ENCODE data around the gene RNF186. TPM values are rescaled to one million over a fixed set of nuclear protein-coding genes. Genes with fewer than 3 reads are reported as not detected.
A peak's percentile ranks its signal among the peaks of the same experiment; 100 is the strongest.

Gene RNF186
- total and polyA plus RNA-seq, 9 donors, result 0.29 to 0.72 TPM; not detected in 7

- Histone ChIP-seq H3K4me3 (ENCODE audit: low read length) (no peak overlapping the region), H3K36me3 (ENCODE audit: control insufficient read depth, insufficient read depth, low read length) (no peaks in the 10 kb centered on the region), H3K27ac (ENCODE audit: low read length) (no peak overlapping the region), H3K4me1 (ENCODE audit: control insufficient read depth, insufficient read depth, low read length) (no peaks in the 10 kb centered on the region), H3K27me3 (ENCODE audit: control insufficient read depth, insufficient read depth, low read length) (no peaks in the 10 kb centered on the region), H3K9me3 (replicated peaks; ENCODE audit: control insufficient read depth, low read depth, low read length) (no peaks in the 10 kb centered on the region)
- no peak for DNase-seq
- 56% methylated on average over 16 of the region's 18 CpGs for WGBS (ENCODE audit: insufficient coverage)
Observed at GRCh38 chr1:19768353-19769210, 46.5 kb downstream of the RNF186 start.

GRCh38 chr1:19765623-19766022 lies 49.5 kb downstream of the RNF186 start:
- H3K36me3 ChIP-seq (ENCODE audit: control insufficient read depth, insufficient read depth, low read length), result no peaks in the 10 kb centered on the region
- peaks cover 10% of the 10 kb centered on the region for H3K27me3 ChIP-seq (ENCODE audit: control insufficient read depth, insufficient read depth, low read length)
- 77% methylated on average over 4 of the region's 10 CpGs for WGBS (ENCODE audit: insufficient coverage)
- H3K4me3 ChIP-seq (ENCODE audit: low read length), result no peak overlapping the region
- H3K27ac ChIP-seq (ENCODE audit: low read length), result no peak overlapping the region
- no peaks in the 10 kb centered on the region for H3K4me1 ChIP-seq (ENCODE audit: control insufficient read depth, insufficient read depth, low read length)
- no peaks in the 10 kb centered on the region for H3K9me3 ChIP-seq (replicated peaks; ENCODE audit: control insufficient read depth, low read depth, low read length)
- peak; percentile 5 for DNase-seq

- no peak overlapping the region for H3K27ac ChIP-seq (ENCODE audit: low read length)
- H3K4me3 ChIP-seq (ENCODE audit: low read length), result no peak overlapping the region
- no peaks in the 10 kb centered on the region for H3K9me3 ChIP-seq (replicated peaks; ENCODE audit: control insufficient read depth, low read depth, low read length)
- 26% methylated on average over 3 of the region's 5 CpGs for WGBS (ENCODE audit: insufficient coverage)
- H3K36me3 ChIP-seq (ENCODE audit: control insufficient read depth, insufficient read depth, low read length), result no peaks in the 10 kb centered on the region
- peaks cover 10% of the 10 kb centered on the region for H3K27me3 ChIP-seq (ENCODE audit: control insufficient read depth, insufficient read depth, low read length)
- no peaks in the 10 kb centered on the region for H3K4me1 ChIP-seq (ENCODE audit: control insufficient read depth, insufficient read depth, low read length)
- DNase-seq, result no peak
Observed at GRCh38 chr1:19764848-19765247, 50.2 kb downstream of the RNF186 start.

Other genes starting within 250 kb of the RNF186 start
- 42.4 TPM for gene NBL1, start 171.0 kb downstream of the RNF186 start, total RNA-seq
- 10 to 100 TPM; 23.8 to 60.6 (median 42.7) TPM for gene NBL1, start 171.0 kb downstream of the RNF186 start, polyA plus RNA-seq (ENCODE audit: insufficient read depth in 1 of 8, insufficient read length in 8 of 8, low replicate concordance in 1 of 8)
- not detected for gene HTR6, start 150.4 kb downstream of the RNF186 start, total RNA-seq
- gene HTR6, start 150.4 kb downstream of the RNF186 start, polyA plus RNA-seq (ENCODE audit: insufficient read depth in 1 of 8, insufficient read length in 8 of 8, low replicate concordance in 1 of 8), result not detected
- 2.6 TPM for gene TMCO4, start 15.4 kb downstream of the RNF186 start, total RNA-seq
- 1 to 10 TPM; 1.7 to 3.7 (median 2.0) TPM for gene TMCO4, start 15.4 kb downstream of the RNF186 start, polyA plus RNA-seq (ENCODE audit: insufficient read depth in 1 of 8, insufficient read length in 8 of 8, low replicate concordance in 1 of 8)
- gene OTUD3, start 67.1 kb upstream of the RNF186 start, total RNA-seq, result 6.8 TPM
- gene OTUD3, start 67.1 kb upstream of the RNF186 start, polyA plus RNA-seq (ENCODE audit: insufficient read depth in 1 of 8, insufficient read length in 8 of 8, low replicate concordance in 1 of 8), result 1 to 10 TPM; 5.1 to 9.3 (median 6.4) TPM
- not detected for gene PLA2G2E, start 108.3 kb upstream of the RNF186 start, total RNA-seq
- gene PLA2G2E, start 108.3 kb upstream of the RNF186 start, polyA plus RNA-seq (ENCODE audit: insufficient read depth in 1 of 8, insufficient read length in 8 of 8, low replicate concordance in 1 of 8), result not detected
- 0.35 TPM for gene PLA2G2A, start 164.3 kb upstream of the RNF186 start, total RNA-seq
- gene PLA2G2A, start 164.3 kb upstream of the RNF186 start, polyA plus RNA-seq (ENCODE audit: insufficient read depth in 1 of 8, insufficient read length in 8 of 8, low replicate concordance in 1 of 8), result 1 to 10 TPM in 6 of 8 donors, under 1 TPM in 2; 0.54 to 2.4 (median 1.7) TPM

Data from muscle of leg (tissue), 11 donors.